HG02623 (cell line): Measurements from ENCODE around the gene ZBED5.
"Not testable (repeated sequence)": the region's sequence is repeated elsewhere in the genome, so short reads cannot be mapped to it uniquely, and the experiment has no call there.

ENCODE experiments used
- ATAC-seq: cut with Tn5 transposase; IDR thresholded peaks from one replicate; pipeline ENCODE4 v1.9.1; 2021; ENCODE audit warnings: moderate library complexity; ENCODE audit not compliant: unreplicated experiment

The ZBED5 gene

GRCh38 chr11:10857709-10858438 is at the start of gene ZBED5:
TSS of gene ZBED5 (minus strand) at chr11:10858053. CDS start at chr11:10854945, 3,108 bp downstream.
- ATAC-seq, result peak; percentile 91

DNA sequence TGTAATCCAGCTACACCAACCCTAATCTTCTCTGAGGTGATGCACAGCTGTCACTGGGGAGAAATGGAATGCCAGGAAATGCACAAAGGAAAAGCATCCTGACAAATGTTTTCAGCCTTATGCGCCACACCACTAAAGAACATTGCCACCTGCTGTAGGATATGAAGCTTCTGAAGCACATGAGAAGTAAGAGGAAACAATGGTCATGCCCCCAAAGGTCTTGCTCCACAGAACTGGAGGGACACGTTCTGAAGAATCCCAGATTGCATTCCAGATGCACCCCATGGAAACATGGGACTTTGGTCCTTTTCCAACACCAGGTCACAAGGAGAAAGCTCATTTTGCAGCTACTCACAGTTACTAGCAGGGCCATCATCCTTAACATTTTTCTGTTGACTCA is 48.7 kb upstream of the ZBED5 start:
- no peak for ATAC-seq

- ATAC-seq, result no peak
Measured at GRCh38 chr11:10902301-10903063, 44.6 kb upstream of the ZBED5 start.

DNA sequence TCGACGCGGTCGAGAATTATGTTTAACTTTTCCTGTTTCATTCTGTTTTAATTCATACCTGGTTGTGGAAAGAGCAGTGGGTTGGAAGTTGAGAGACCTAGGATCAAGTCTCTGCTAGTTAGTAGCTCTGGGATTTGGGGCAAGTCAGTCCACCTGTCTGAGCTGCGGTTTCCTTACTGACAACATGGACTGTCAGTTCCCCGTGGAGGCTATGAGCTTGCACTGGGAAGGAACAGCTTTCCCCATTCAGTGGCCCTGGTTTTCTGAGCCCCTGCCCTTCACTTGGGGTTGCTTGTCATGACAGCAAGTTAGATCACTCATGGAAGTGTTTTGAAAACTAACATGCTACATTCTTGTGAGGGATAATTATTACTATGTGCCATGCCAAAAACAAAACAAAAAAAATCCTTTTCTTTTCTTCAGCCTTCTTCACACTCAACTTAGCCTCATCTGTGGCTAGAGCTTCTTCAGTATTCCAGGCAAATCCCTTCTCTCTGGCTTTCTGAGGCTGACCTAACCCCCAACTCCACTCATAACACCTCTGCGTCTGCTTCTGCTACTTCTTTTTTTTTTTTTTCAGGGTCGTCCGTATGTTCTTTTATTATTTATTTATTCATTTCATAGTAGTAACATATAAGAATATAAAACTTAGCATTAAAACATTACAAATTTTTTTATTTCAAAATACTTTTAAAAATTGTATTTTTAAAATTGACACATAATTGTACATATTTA is 43.0 kb upstream of the ZBED5 start:
- no peak for ATAC-seq

DNA sequence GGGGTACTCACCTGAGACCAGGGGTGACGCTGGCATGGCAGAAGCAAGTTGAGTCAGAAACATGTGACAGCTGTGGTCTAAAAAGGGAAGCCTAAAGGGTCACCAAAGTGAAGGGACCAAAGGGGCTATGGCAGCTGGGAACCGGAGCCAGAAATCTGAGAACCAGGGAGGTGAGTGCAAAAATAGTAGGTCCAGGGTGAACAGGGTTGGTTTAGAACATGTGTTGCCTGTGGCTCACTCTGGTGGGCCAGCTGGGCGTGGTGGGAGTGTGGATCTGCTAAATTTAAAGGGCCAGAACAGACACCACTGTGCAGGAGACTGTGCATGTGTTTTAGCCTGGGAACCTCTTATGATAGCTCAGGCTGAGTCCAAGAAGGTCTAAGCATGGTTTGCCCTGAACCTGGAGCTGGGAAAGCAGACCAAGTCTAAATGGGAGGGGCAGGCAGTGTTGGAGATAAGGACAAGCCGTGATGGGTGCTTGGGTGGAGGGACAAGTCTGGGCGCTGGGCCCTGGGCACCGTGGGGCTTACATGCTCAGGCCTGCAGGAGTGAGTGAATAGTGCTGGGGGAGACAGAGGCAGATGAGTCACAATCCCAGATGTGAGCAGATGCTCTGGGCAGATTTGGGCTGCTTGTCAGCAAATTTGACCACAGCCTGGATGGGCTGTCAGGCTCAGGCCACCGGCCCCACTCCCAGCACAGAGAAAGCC is 41.4 kb upstream of the ZBED5 start:
- no peak for ATAC-seq

DNA sequence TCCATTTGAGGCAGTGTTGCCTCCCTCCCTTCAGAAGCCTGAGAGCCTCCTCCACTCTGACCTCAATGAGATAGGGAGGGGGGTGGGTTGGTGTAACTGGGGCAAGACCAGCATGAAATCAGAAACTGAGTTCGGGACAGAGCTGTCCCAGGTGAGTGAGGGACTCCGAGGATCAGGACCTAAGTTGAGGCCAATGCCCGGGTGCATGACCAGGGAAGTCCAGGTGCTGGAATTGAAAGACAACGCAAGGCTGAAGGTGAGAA is 40.8 kb upstream of the ZBED5 start:
- ATAC-seq, result no peak

DNA sequence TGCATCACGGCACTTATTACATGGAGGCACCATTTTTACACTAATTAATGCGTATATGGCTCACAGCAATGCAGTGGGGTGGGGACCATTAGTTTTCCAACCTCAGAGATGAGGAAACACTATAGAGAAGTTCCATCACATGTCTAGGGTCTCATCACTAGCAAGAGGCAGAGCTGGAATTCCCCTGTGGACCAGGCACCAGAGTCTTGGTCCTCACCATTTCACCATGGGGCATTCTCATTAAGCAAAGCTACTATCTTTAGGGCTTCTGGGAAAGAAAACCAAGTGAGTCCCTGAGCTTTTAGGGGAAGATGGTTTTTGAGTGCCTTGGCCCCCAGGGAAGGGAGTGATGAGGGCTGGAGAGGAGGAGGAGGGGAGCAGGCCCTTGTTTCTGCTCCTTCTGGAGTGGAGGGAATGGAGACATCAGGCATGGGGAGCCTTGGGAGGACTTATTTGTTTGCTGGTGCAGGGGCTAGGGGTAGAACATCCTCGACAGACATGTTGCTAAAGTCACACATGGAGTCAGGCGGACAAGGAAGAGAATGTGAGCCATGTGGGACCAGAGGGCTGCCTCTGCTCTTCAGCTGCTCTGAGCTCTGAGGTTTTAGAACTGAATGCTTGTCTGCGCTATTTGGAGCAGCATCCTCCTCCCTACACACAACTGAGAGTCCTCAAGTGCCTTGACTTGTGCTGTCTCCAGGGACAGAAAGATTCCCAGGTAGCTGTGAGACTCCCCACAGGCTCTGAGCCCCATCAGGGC is 40.3 kb upstream of the ZBED5 start:
- ATAC-seq, result no peak

GRCh38 chr11:10897150-10897549 is 39.3 kb upstream of the ZBED5 start:
- no peak for ATAC-seq

- no peak for ATAC-seq
Measured at GRCh38 chr11:10896493-10896892, 38.6 kb upstream of the ZBED5 start.

- no peak for ATAC-seq
Measured at GRCh38 chr11:10895285-10895684, 37.4 kb upstream of the ZBED5 start.

- no peak for ATAC-seq
Measured at GRCh38 chr11:10894666-10895065, 36.8 kb upstream of the ZBED5 start.

GRCh38 chr11:10893714-10894151 is 35.9 kb upstream of the ZBED5 start:
- ATAC-seq, result no peak

DNA sequence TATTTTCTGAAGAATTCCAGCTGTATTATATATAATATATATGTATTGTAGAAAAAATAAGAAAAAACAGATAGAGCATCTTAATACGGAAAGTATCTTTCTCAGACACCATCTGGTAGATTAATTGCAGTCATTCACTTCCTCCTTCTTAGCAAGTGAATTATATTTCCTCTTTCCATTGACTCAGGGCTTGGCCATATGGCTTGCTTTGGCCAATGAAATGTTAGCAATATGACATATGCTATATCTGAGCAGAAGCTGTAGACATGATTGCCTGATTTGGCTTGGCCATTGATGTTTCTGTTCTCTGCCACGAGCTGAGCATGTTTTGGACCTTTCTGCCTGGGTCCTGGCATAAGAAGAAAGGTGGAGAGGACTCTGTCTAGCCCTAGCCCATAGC is 34.4 kb upstream of the ZBED5 start:
- no peak for ATAC-seq

DNA sequence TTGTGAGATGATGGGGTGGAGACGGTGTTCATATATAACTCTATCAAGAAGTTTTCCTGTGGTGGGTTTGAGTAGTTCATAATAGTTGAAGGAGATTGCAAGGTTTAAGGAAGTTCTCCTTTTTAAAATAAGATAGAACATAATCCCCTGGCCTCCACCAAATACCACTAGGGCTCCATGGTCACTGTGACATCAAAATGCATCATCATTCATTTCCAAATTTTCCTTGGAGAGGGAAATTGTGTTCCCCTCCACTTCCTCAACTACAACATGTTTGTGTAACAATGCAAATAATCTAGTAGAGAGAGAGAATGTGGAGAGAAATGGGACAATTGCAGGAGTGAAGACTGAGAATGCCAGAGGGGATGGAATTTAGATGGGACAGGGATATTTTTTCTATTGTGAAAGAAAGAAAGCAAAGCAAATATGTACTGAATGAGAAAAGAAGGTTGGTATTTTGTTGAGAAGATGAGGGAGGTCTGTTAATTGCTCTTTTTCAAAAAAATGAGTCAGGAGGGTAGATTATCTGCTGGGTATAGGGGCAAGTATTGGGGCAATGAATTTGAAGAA is 33.4 kb upstream of the ZBED5 start:
- no peak for ATAC-seq

DNA sequence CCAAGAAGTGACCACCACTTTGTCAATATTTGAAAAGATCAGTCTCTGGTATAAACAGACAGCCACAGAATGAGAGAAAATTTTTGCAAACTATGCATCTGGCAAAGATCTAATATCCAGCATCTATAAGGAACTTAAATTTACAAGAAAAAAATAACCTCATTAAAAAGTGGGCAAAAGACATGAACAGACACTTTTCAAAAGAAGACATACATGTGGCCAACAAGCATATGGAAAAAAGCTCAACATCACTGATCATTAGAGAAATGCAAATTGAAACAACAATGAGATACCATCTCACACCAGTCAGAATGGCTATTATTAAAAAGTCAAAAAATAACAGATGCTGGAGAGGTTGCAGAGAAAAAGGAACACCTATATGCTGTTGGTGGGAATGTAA is 32.2 kb upstream of the ZBED5 start:
- ATAC-seq, result not testable (repeated sequence)

DNA sequence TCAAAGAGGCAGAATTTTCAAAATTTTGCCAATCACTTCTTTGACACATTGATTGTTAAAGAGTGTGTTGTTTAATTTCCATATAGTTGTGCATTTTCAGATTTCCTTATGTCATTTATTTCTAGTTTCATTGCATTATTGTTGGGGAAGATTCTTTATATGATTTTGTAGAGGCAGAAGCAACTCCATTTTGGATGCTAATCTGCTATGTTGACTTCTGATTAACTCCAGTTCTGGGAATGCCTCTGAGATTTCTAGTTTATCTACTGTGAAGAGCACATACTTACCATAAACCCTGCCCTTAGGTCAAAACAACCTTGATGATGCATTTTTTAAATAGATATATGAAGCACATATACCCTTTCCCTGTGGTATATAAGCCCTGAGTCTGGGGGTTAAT is 29.5 kb upstream of the ZBED5 start:
- ATAC-seq, result no peak

GRCh38 chr11:10886652-10887250 is 28.9 kb upstream of the ZBED5 start:
- no peak for ATAC-seq

DNA sequence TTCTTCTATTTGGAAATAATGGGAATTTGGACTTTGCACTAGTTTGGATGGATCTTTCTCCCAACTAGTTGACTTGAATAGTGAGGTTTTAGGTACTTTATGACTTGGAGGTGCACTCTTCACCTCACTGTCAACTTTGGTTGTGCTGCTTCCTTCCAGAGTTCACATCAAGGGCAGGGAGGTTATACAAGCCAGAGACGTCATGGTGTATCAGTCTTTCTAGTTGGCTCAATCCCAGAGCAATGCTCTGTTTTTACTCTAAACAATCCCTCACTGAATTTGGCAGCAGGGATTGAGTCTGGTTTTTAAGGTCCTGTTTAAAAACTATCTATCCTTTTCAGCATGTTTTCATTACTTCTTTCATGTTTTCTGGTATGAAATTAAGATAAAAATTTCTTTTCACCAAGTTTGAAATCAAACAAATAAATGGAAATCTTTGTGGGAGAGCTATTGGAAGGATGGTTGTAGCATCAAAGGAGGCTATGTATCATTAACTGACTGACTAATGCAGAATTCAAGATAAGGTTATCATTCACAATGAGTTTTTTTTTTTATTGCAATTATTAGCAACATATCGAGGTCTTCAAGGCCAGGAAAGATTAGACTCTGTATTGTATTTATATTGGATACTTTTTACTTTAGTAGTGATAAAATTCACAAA is 28.0 kb upstream of the ZBED5 start:
- ATAC-seq, result no peak

DNA sequence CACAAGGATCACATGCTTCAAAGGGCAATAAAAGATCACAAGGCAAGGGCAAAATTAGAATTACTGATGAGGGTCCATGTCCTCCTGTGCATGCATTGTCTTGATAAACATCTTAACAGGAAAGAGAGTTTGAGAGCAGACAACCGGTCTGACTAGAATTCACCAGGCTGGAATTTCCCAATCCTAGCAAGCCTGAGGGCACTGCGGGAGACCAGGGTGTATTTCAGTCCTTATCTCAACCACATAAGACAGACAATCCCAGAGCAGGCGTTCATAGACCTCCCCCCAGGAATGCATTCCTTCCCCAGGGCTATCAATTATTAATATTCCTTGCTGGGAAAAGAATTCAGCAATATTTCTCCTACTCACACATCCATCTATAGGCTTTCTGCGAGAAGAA is 26.4 kb upstream of the ZBED5 start:
- not testable (repeated sequence) for ATAC-seq
